HEK293 (cell line): ENCODE data around the gene KPNA1.

Experiments
- CTCF ChIA-PET: fragments of 350-600 bp; formaldehyde crosslinking; extraction: SDS; loops from one replicate; lab custom pipeline; 2021; ENCODE audit warnings: antibody characterized with exemption; lab: Yijun Ruan, JAX
- POLR2A ChIA-PET: fragments of 300-600 bp; formaldehyde crosslinking; extraction: SDS; loops from one replicate; lab custom pipeline; 2020; ENCODE audit warnings: antibody characterized with exemption, inconsistent platforms; lab: Yijun Ruan, JAX
- H3K27ac ChIP-seq: fragments of 200-500 bp; sonication (Bioruptor generic); 2 replicates; pipeline ENCODE4 v1.5.1; 2014; ENCODE audit warnings: low read depth, low read length, control low read depth, inconsistent platforms; ENCODE audit errors: extremely low read depth
- H3K36me3 ChIP-seq, 2 experiments: fragments of 200-500 bp in 1 of 2; sonication (Bioruptor generic) in 1 of 2; 1 replicate in 1 of 2; 2 replicates in 1 of 2; pipeline ENCODE4 v1.5.1; 2014 to 2017; ENCODE audit warnings: inconsistent platforms in 2 of 2, low read length in 2 of 2; ENCODE audit not compliant: control insufficient read depth in 2 of 2, insufficient read depth in 1 of 2
- H3K4me1 ChIP-seq: fragments of 200-500 bp; sonication (Bioruptor generic); 2 replicates; pipeline ENCODE4 v1.5.1; 2014; ENCODE audit warnings: mild to moderate bottlenecking, low read length, inconsistent platforms; ENCODE audit not compliant: control insufficient read depth, insufficient read depth
- H3K4me3 ChIP-seq: 2 replicates; pipeline ENCODE4 v1.5.1; 2011; ENCODE audit warnings: low read depth, mild to moderate bottlenecking, control low read depth, low read length, moderate library complexity
- H3K9me3 ChIP-seq: fragments of 200-500 bp; sonication (Bioruptor generic); 2 replicates; pipeline ENCODE4 v1.5.1; 2014; ENCODE audit warnings: low read depth, low read length, inconsistent platforms; ENCODE audit not compliant: control insufficient read depth, insufficient read depth
- ATF2 ChIP-seq: fragments of 450-650 bp; formaldehyde crosslinking; IDR thresholded peaks from 2 replicates; pipeline ENCODE4 v1.5.1; 2016; ENCODE audit warnings: missing biosample characterization, missing genetic modification characterization, low read depth
- BCL11A ChIP-seq: fragments of 450-650 bp; formaldehyde crosslinking; IDR thresholded peaks from 2 replicates; pipeline ENCODE4 v1.5.1; 2016; ENCODE audit warnings: low read depth, missing biosample characterization, missing genetic modification characterization
- CTCF ChIP-seq: fragments of 450-650 bp; formaldehyde crosslinking; IDR thresholded peaks from 2 replicates; pipeline ENCODE4 v1.5.1; 2016; ENCODE audit warnings: missing biosample characterization, missing genetic modification characterization
- GLI2 ChIP-seq: fragments of 450-650 bp; formaldehyde crosslinking; IDR thresholded peaks from 2 replicates; pipeline ENCODE4; 2017; ENCODE audit warnings: missing biosample characterization, missing genetic modification characterization, low read depth, borderline replicate concordance
- GLIS1 ChIP-seq: fragments of 450-650 bp; formaldehyde crosslinking; IDR thresholded peaks from 2 replicates; pipeline ENCODE4 v1.5.1; 2016; ENCODE audit warnings: missing biosample characterization, missing genetic modification characterization
- HOXD13 ChIP-seq: sonication (generic); formaldehyde crosslinking; IDR thresholded peaks from 2 replicates; pipeline ENCODE4 v1.8.0; 2022; ENCODE audit warnings: missing genetic modification reagents, borderline replicate concordance
- PRDM1 ChIP-seq: fragments of 450-650 bp; formaldehyde crosslinking; IDR thresholded peaks from 2 replicates; pipeline ENCODE4; 2016; ENCODE audit warnings: missing biosample characterization, missing genetic modification characterization
- PRDM10 ChIP-seq: fragments of 450-650 bp; formaldehyde crosslinking; IDR thresholded peaks from 2 replicates; pipeline ENCODE4 v1.5.1; 2016; ENCODE audit warnings: missing biosample characterization, missing genetic modification characterization
- SETDB1 ChIP-seq: IDR thresholded peaks from one replicate; pipeline ENCODE4 v1.6.1; 2017; ENCODE audit warnings: mild to moderate bottlenecking, low read length, moderate library complexity, mixed read lengths; ENCODE audit not compliant: insufficient read length
- TSHZ1 ChIP-seq: fragments of 450-650 bp; formaldehyde crosslinking; IDR thresholded peaks from 2 replicates; pipeline ENCODE4 v1.5.1; 2016; ENCODE audit warnings: missing biosample characterization, missing genetic modification characterization, borderline replicate concordance
- YY1 ChIP-seq: fragments of 450-650 bp; formaldehyde crosslinking; IDR thresholded peaks from 2 replicates; pipeline ENCODE4 v1.5.1; 2018; ENCODE audit warnings: missing biosample characterization, missing genetic modification characterization
- ZBTB20 ChIP-seq: fragments of 450-650 bp; formaldehyde crosslinking; IDR thresholded peaks from 2 replicates; pipeline ENCODE4 v1.5.1; 2016; ENCODE audit warnings: missing biosample characterization, missing genetic modification characterization
- ZNF112 ChIP-seq: fragments of 450-650 bp; formaldehyde crosslinking; IDR thresholded peaks from 2 replicates; pipeline ENCODE4 v1.5.0; 2017; ENCODE audit warnings: missing biosample characterization, missing genetic modification characterization
- ZNF138 ChIP-seq: fragments of 450-650 bp; formaldehyde crosslinking; IDR thresholded peaks from 2 replicates; pipeline ENCODE4 v1.5.1; 2016; ENCODE audit warnings: missing biosample characterization, missing genetic modification characterization, borderline replicate concordance
- ZNF18 ChIP-seq: fragments of 450-650 bp; formaldehyde crosslinking; IDR thresholded peaks from 2 replicates; pipeline ENCODE4 v1.5.1; 2016; ENCODE audit warnings: missing biosample characterization, missing genetic modification characterization
- ZNF26 ChIP-seq: fragments of 450-650 bp; formaldehyde crosslinking; IDR thresholded peaks from 2 replicates; pipeline ENCODE4 v1.5.1; 2016; ENCODE audit warnings: missing biosample characterization, missing genetic modification characterization
- ZNF266 ChIP-seq: fragments of 450-650 bp; formaldehyde crosslinking; IDR thresholded peaks from 2 replicates; pipeline ENCODE4 v1.5.1; 2016; ENCODE audit warnings: missing biosample characterization, missing genetic modification characterization, low read depth
- ZNF274 ChIP-seq, 2 experiments: fragments of 200-500 bp in 1 of 2; fragments of 450-650 bp in 1 of 2; sonication (Bioruptor generic) in 1 of 2; formaldehyde crosslinking in 1 of 2; IDR thresholded peaks; 2 replicates each; pipeline versions ENCODE4 v1.5.1 to v1.6.1; 2014 to 2016; ENCODE audit warnings: borderline replicate concordance in 1 of 2, inconsistent platforms in 1 of 2, low read length in 1 of 2, missing biosample characterization in 1 of 2, missing genetic modification characterization in 1 of 2
- ZNF76 ChIP-seq: fragments of 450-650 bp; formaldehyde crosslinking; IDR thresholded peaks from 2 replicates; pipeline ENCODE4; 2016; ENCODE audit warnings: low read depth, missing biosample characterization, missing genetic modification characterization, borderline replicate concordance
- ZSCAN16 ChIP-seq: fragments of 450-650 bp; formaldehyde crosslinking; IDR thresholded peaks from 2 replicates; pipeline ENCODE4 v1.5.1; 2016; ENCODE audit warnings: missing biosample characterization, missing genetic modification characterization

Gene KPNA1

GRCh38 chr3:122377975-122378374 is 136.8 kb downstream of the KPNA1 start:
- TF ChIP-seq ATF2 (tag by site-specific recombination) = no peak
- TF ChIP-seq GLIS1 (tag by site-specific recombination) = no peak
- no peak for TF ChIP-seq ZSCAN16 (tag by site-specific recombination)
- no peak for TF ChIP-seq SETDB1
- no peak for TF ChIP-seq BCL11A
- TF ChIP-seq PRDM10 = no peak
- no peak for TF ChIP-seq CTCF (tag by site-specific recombination)
- no peak for TF ChIP-seq ZNF76 (tag by site-specific recombination)
- no peak for TF ChIP-seq TSHZ1 (tag by site-specific recombination)
- TF ChIP-seq ZNF18 (tag by site-specific recombination) = no peak
- no peak for TF ChIP-seq ZNF266
- TF ChIP-seq ZNF26 (tag by site-specific recombination) = no peak
- no peak for TF ChIP-seq ZBTB20
- no peak for TF ChIP-seq PRDM1
- TF ChIP-seq HOXD13 (CRISPR knock-in tag) = no peak
- TF ChIP-seq GLI2 (tag by site-specific recombination) = no peak
- TF ChIP-seq YY1 = no peak
- TF ChIP-seq ZNF274 (IDR thresholded peaks at IDR 0.05; ENCODE audit: low read length) = no peak
- no peak for TF ChIP-seq ZNF274 (tag by site-specific recombination; IDR thresholded peaks at IDR 0.05; ENCODE audit: borderline replicate concordance)
- no peak for TF ChIP-seq ZNF138 (tag by site-specific recombination)
- no peak for TF ChIP-seq ZNF112 (tag by site-specific recombination)
- TF ChIP-seq, all 188 proteins: peak for 0
- ChIA-PET CTCF (no interaction called here), POLR2A (no interaction called here)
- peaks cover 0 to 16% of the 10 kb centered on the region in 2 experiments; a peak in 2 of 3 replicates for H3K36me3 ChIP-seq
- H3K9me3 ChIP-seq = no peaks in the 10 kb centered on the region
- no peaks in the 10 kb centered on the region for H3K4me1 ChIP-seq
- no peak overlapping the region for H3K4me3 ChIP-seq
- H3K27ac ChIP-seq = no peak overlapping the region
